Measurements from ENCODE around the gene TRIM8. TPM values are rescaled to one million over a fixed set of nuclear protein-coding genes. Genes with fewer than 3 reads are reported as not detected.

The TRIM8 gene
- total and polyA plus RNA-seq, 9 donors = 35.2 to 96.6 (median 79.8) TPM

GRCh38 chr10:102631525-102632393, 12.5 kb upstream of the TRIM8 start:
- Histone ChIP-seq H3K9me3 (replicated peaks; ENCODE audit: control insufficient read depth, low read depth, low read length) (no peaks in the 10 kb centered on the region), H3K4me1 (ENCODE audit: control insufficient read depth, insufficient read depth, low read length) (peaks cover 84% of the 10 kb centered on the region), H3K27ac (ENCODE audit: low read length) (peak overlapping the region; percentile 90), H3K27me3 (ENCODE audit: control insufficient read depth, insufficient read depth, low read length) (no peaks in the 10 kb centered on the region), H3K4me3 (ENCODE audit: low read length) (no peak overlapping the region), H3K36me3 (ENCODE audit: control insufficient read depth, insufficient read depth, low read length) (peaks cover 20% of the 10 kb centered on the region)
- no peak for DNase-seq
- WGBS (ENCODE audit: insufficient coverage) = 64% methylated on average over 4 of the region's 10 CpGs

GRCh38 chr10:102632394-102633111, 11.7 kb upstream of the TRIM8 start:
- peak; percentile 96 for DNase-seq
- peaks cover 76% of the 10 kb centered on the region for H3K4me1 ChIP-seq (ENCODE audit: control insufficient read depth, insufficient read depth, low read length)
- H3K9me3 ChIP-seq (replicated peaks; ENCODE audit: control insufficient read depth, low read depth, low read length) = no peaks in the 10 kb centered on the region
- peaks cover 17% of the 10 kb centered on the region for H3K36me3 ChIP-seq (ENCODE audit: control insufficient read depth, insufficient read depth, low read length)
- peak overlapping the region; percentile 90 for H3K27ac ChIP-seq (ENCODE audit: low read length)
- no peak overlapping the region for H3K4me3 ChIP-seq (ENCODE audit: low read length)
- WGBS (ENCODE audit: insufficient coverage) = 8% methylated on average over 5 of the region's 5 CpGs
- no peaks in the 10 kb centered on the region for H3K27me3 ChIP-seq (ENCODE audit: control insufficient read depth, insufficient read depth, low read length)

- H3K27me3 ChIP-seq (ENCODE audit: control insufficient read depth, insufficient read depth, low read length) = no peaks in the 10 kb centered on the region
- 9% methylated on average over 3 of the region's 6 CpGs for WGBS (ENCODE audit: insufficient coverage)
- peaks cover 17% of the 10 kb centered on the region for H3K36me3 ChIP-seq (ENCODE audit: control insufficient read depth, insufficient read depth, low read length)
- H3K4me1 ChIP-seq (ENCODE audit: control insufficient read depth, insufficient read depth, low read length) = peaks cover 69% of the 10 kb centered on the region
- H3K9me3 ChIP-seq (replicated peaks; ENCODE audit: control insufficient read depth, low read depth, low read length) = no peaks in the 10 kb centered on the region
- DNase-seq = peak; percentile 64
- no peak overlapping the region for H3K4me3 ChIP-seq (ENCODE audit: low read length)
- H3K27ac ChIP-seq (ENCODE audit: low read length) = peak overlapping the region; percentile 90
Observed at GRCh38 chr10:102633287-102633686, 11.0 kb upstream of the TRIM8 start.

GRCh38 chr10:102633848-102634247, 10.4 kb upstream of the TRIM8 start:
- Histone ChIP-seq H3K4me3 (ENCODE audit: low read length) (no peak overlapping the region), H3K4me1 (ENCODE audit: control insufficient read depth, insufficient read depth, low read length) (peaks cover 63% of the 10 kb centered on the region), H3K9me3 (replicated peaks; ENCODE audit: control insufficient read depth, low read depth, low read length) (no peaks in the 10 kb centered on the region), H3K27ac (ENCODE audit: low read length) (peak overlapping the region; percentile 90), H3K36me3 (ENCODE audit: control insufficient read depth, insufficient read depth, low read length) (peaks cover 17% of the 10 kb centered on the region), H3K27me3 (ENCODE audit: control insufficient read depth, insufficient read depth, low read length) (no peaks in the 10 kb centered on the region)
- no peak for DNase-seq
- 78% methylated on average over 3 of the region's 5 CpGs for WGBS (ENCODE audit: insufficient coverage)

GRCh38 chr10:102634686-102635085, 9.6 kb upstream of the TRIM8 start:
- H3K36me3 ChIP-seq (ENCODE audit: control insufficient read depth, insufficient read depth, low read length) = peaks cover 17% of the 10 kb centered on the region
- H3K4me3 ChIP-seq (ENCODE audit: low read length) = no peak overlapping the region
- no peak overlapping the region for H3K27ac ChIP-seq (ENCODE audit: low read length)
- H3K27me3 ChIP-seq (ENCODE audit: control insufficient read depth, insufficient read depth, low read length) = no peaks in the 10 kb centered on the region
- DNase-seq = no peak
- peaks cover 55% of the 10 kb centered on the region for H3K4me1 ChIP-seq (ENCODE audit: control insufficient read depth, insufficient read depth, low read length)
- WGBS (ENCODE audit: insufficient coverage) = 67% methylated on average over 2 of the region's 4 CpGs
- H3K9me3 ChIP-seq (replicated peaks; ENCODE audit: control insufficient read depth, low read depth, low read length) = no peaks in the 10 kb centered on the region

GRCh38 chr10:102635377-102635776, 8.9 kb upstream of the TRIM8 start:
- Histone ChIP-seq H3K27ac (ENCODE audit: low read length) (peak overlapping the region; percentile 1), H3K9me3 (replicated peaks; ENCODE audit: control insufficient read depth, low read depth, low read length) (no peaks in the 10 kb centered on the region), H3K4me3 (ENCODE audit: low read length) (no peak overlapping the region), H3K27me3 (ENCODE audit: control insufficient read depth, insufficient read depth, low read length) (no peaks in the 10 kb centered on the region), H3K4me1 (ENCODE audit: control insufficient read depth, insufficient read depth, low read length) (peaks cover 48% of the 10 kb centered on the region), H3K36me3 (ENCODE audit: control insufficient read depth, insufficient read depth, low read length) (peaks cover 13% of the 10 kb centered on the region)
- no peak for DNase-seq
- WGBS (ENCODE audit: insufficient coverage) = no CpG with 5 or more reads among the region's 4 CpGs

GRCh38 chr10:102639537-102639936, 4.7 kb upstream of the TRIM8 start:
- no peak for DNase-seq
- Histone ChIP-seq H3K27me3 (ENCODE audit: control insufficient read depth, insufficient read depth, low read length) (no peaks in the 10 kb centered on the region), H3K4me1 (ENCODE audit: control insufficient read depth, insufficient read depth, low read length) (peaks cover 10% of the 10 kb centered on the region), H3K9me3 (replicated peaks; ENCODE audit: control insufficient read depth, low read depth, low read length) (no peaks in the 10 kb centered on the region), H3K27ac (ENCODE audit: low read length) (no peak overlapping the region), H3K36me3 (ENCODE audit: control insufficient read depth, insufficient read depth, low read length) (no peaks in the 10 kb centered on the region), H3K4me3 (ENCODE audit: low read length) (no peak overlapping the region)
- WGBS (ENCODE audit: insufficient coverage) = 38% methylated on average over 1 of the region's 2 CpGs

GRCh38 chr10:102641402-102641801, 2.9 kb upstream of the TRIM8 start:
- peaks cover 8% of the 10 kb centered on the region for H3K4me1 ChIP-seq (ENCODE audit: control insufficient read depth, insufficient read depth, low read length)
- no peaks in the 10 kb centered on the region for H3K27me3 ChIP-seq (ENCODE audit: control insufficient read depth, insufficient read depth, low read length)
- WGBS (ENCODE audit: insufficient coverage) = 20% methylated on average over 5 of the region's 7 CpGs
- no peaks in the 10 kb centered on the region for H3K9me3 ChIP-seq (replicated peaks; ENCODE audit: control insufficient read depth, low read depth, low read length)
- H3K27ac ChIP-seq (ENCODE audit: low read length) = peak overlapping the region; percentile 98
- H3K4me3 ChIP-seq (ENCODE audit: low read length) = peak overlapping the region; percentile 82
- DNase-seq = no peak
- peaks cover under 1% of the 10 kb centered on the region for H3K36me3 ChIP-seq (ENCODE audit: control insufficient read depth, insufficient read depth, low read length)

GRCh38 chr10:102641880-102642735, 2.2 kb upstream of the TRIM8 start:
- Histone ChIP-seq H3K36me3 (ENCODE audit: control insufficient read depth, insufficient read depth, low read length) (peaks cover 6% of the 10 kb centered on the region), H3K27me3 (ENCODE audit: control insufficient read depth, insufficient read depth, low read length) (no peaks in the 10 kb centered on the region), H3K9me3 (replicated peaks; ENCODE audit: control insufficient read depth, low read depth, low read length) (no peaks in the 10 kb centered on the region), H3K4me3 (ENCODE audit: low read length) (peak overlapping the region; percentile 82), H3K4me1 (ENCODE audit: control insufficient read depth, insufficient read depth, low read length) (peaks cover 15% of the 10 kb centered on the region), H3K27ac (ENCODE audit: low read length) (peak overlapping the region; percentile 99)
- under 1% methylated on average over 60 of the region's 77 CpGs for WGBS (ENCODE audit: insufficient coverage)
- DNase-seq = peak; percentile 99
